Measurements from ENCODE around the gene S100A7. TPM values are rescaled to one million over a fixed set of nuclear protein-coding genes. Genes with fewer than 3 reads are reported as not detected.

The S100A7 gene
- total and polyA plus RNA-seq, 9 of the 15 experiments (the other 6 are each of a cell fraction or from before 2014, with no cell fraction given): not detected

DNA sequence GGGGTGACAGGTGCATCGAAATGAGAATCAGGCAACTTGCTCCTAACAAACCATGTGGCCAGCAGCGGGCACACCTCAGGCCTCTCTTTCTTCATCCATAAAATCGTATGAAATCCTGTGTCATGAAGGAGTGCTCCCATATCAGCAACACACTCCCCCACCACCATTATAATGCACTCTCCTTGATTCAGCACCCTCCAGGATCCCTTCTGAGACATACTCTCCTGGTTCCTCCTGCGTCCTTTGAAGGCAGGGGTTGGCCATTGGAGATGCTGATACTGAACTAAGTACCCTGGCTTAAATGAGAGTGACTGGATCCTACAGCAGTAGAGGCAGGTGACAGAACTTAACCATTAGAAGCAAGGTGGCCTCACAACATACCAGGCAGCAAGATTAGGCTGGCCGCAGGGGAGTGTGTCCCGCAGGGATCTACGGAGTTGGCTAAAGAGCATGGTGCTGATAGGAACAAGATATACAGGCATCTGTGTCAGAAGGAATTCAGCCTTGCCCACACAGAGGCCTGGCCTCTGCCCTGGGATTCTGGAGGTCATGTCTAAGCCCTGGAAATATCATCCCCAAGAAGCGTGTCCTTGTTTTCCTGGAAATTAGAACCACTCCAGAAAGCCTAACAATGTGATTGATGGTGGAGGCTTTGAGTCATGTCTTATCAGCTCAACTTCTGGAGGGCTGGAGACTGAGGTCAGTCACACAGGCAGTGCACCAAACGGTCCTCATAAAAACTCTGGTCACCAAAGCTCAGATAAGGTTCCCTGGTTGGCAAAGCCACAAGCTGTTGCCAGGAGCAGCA, 27.4 kb downstream of the S100A7 start (continued):
- TF ChIP-seq, protein P1, sequence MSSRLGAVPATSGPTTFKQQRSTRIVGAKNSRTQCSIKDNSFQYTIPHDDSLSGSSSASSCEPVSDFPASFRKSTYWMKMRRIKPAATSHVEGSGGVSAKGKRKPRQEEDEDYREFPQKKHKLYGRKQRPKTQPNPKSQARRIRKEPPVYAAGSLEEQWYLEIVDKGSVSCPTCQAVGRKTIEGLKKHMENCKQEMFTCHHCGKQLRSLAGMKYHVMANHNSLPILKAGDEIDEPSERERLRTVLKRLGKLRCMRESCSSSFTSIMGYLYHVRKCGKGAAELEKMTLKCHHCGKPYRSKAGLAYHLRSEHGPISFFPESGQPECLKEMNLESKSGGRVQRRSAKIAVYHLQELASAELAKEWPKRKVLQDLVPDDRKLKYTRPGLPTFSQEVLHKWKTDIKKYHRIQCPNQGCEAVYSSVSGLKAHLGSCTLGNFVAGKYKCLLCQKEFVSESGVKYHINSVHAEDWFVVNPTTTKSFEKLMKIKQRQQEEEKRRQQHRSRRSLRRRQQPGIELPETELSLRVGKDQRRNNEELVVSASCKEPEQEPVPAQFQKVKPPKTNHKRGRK (tag; IDR thresholded peaks at IDR 0.05): no peak
- no peak for TF ChIP-seq PCBP2 (IDR thresholded peaks at IDR 0.05; ENCODE audit: low read depth, low read length, poor library complexity, severe bottlenecking)
- no peak for TF ChIP-seq GABPB2 (CRISPR knock-in tag; conservative IDR thresholded peaks at IDR 0.05)
- TF ChIP-seq POLR2AphosphoS5 (IDR thresholded peaks at IDR 0.05; ENCODE audit: control insufficient read depth, insufficient read depth, low read depth, low read length): peak; percentile 82
- peak; percentile 76; the same call in 1 of the 2 replicates for TF ChIP-seq ZNF583 (CRISPR knock-in tag; IDR thresholded peaks at IDR 0.05)
- TF ChIP-seq, protein P2, sequence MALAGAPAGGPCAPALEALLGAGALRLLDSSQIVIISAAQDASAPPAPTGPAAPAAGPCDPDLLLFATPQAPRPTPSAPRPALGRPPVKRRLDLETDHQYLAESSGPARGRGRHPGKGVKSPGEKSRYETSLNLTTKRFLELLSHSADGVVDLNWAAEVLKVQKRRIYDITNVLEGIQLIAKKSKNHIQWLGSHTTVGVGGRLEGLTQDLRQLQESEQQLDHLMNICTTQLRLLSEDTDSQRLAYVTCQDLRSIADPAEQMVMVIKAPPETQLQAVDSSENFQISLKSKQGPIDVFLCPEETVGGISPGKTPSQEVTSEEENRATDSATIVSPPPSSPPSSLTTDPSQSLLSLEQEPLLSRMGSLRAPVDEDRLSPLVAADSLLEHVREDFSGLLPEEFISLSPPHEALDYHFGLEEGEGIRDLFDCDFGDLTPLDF (CRISPR knock-in tag; IDR thresholded peaks at IDR 0.05): no peak
- peak; percentile 93 for TF ChIP-seq DPF2 (IDR thresholded peaks at IDR 0.05)
- TF ChIP-seq ZNF644 (tag; IDR thresholded peaks at IDR 0.05; ENCODE audit: low read depth): no peak
- TF ChIP-seq, protein P3, sequence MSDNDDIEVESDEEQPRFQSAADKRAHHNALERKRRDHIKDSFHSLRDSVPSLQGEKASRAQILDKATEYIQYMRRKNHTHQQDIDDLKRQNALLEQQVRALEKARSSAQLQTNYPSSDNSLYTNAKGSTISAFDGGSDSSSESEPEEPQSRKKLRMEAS (CRISPR knock-in tag; IDR thresholded peaks at IDR 0.05): peak; percentile 69; the same call in 1 of the 2 replicates
- TF ChIP-seq NCOA6 (IDR thresholded peaks at IDR 0.05): no peak
- peak; percentile 79 to 88; a peak in 3 of 4 replicates for TF ChIP-seq RCOR1 (IDR thresholded peaks at IDR 0.05; ENCODE audit: borderline replicate concordance in 1 of 2, low read depth in 2 of 2, low read length in 2 of 2)
- TF ChIP-seq, protein P4, sequence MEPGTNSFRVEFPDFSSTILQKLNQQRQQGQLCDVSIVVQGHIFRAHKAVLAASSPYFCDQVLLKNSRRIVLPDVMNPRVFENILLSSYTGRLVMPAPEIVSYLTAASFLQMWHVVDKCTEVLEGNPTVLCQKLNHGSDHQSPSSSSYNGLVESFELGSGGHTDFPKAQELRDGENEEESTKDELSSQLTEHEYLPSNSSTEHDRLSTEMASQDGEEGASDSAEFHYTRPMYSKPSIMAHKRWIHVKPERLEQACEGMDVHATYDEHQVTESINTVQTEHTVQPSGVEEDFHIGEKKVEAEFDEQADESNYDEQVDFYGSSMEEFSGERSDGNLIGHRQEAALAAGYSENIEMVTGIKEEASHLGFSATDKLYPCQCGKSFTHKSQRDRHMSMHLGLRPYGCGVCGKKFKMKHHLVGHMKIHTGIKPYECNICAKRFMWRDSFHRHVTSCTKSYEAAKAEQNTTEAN (CRISPR knock-in tag; IDR thresholded peaks at IDR 0.05): no peak
- TF ChIP-seq FOSL1 (tag; conservative IDR thresholded peaks at IDR 0.05): peak; percentile 99
- no peak for TF ChIP-seq ZNF830 (CRISPR knock-in tag; IDR thresholded peaks at IDR 0.05)
- no peak for TF ChIP-seq TEAD2 (tag; IDR thresholded peaks at IDR 0.05)
- TF ChIP-seq FOXJ2 (tag; IDR thresholded peaks at IDR 0.05): no peak
- peak; percentile 59; the same call in 1 of the 2 replicates for TF ChIP-seq JUNB (CRISPR knock-in tag; conservative IDR thresholded peaks at IDR 0.05)
- no peak for TF ChIP-seq MAFF (IDR thresholded peaks at IDR 0.05; ENCODE audit: low read length)
- TF ChIP-seq ELF1 (tag; IDR thresholded peaks at IDR 0.05): no peak
- TF ChIP-seq ZNF121 (CRISPR knock-in tag; conservative IDR thresholded peaks at IDR 0.05): no peak
- no peak for TF ChIP-seq NFE2L1 (tag; IDR thresholded peaks at IDR 0.05; ENCODE audit: borderline replicate concordance, low read depth)
- TF ChIP-seq PPARD (CRISPR knock-in tag; IDR thresholded peaks at IDR 0.05): no peak
- no peak for TF ChIP-seq POU5F1 (IDR thresholded peaks at IDR 0.05; ENCODE audit: borderline replicate concordance, low read depth, low read length, partially characterized antibody)
- no peak for TF ChIP-seq RFX5 (IDR thresholded peaks at IDR 0.05; ENCODE audit: low read depth, low read length)
- TF ChIP-seq ZNF24 (IDR thresholded peaks at IDR 0.05): 0 out of 2 replicates have a peak, but pooled peaks have one; percentile 24
- no peak for TF ChIP-seq MCM5 (IDR thresholded peaks at IDR 0.05; ENCODE audit: low read depth)
- TF ChIP-seq CBFA2T3 (IDR thresholded peaks at IDR 0.05): peak; percentile 96

All from K562 (cell line).